ENCODE data around the gene CCL27.

GRCh38 chr9:34650816-34651215 lies 11.6 kb downstream of the CCL27 start:
- TF ChIP-seq CTCF (IDR thresholded peaks at IDR 0.05) = no peak
- no peak for TF ChIP-seq POLR2A (IDR thresholded peaks at IDR 0.05)
